HL-60/S4 treated with retinoic acid at 250 ng/mL for 4 days and 3 days (cell line): ENCODE results near the gene SSNA1.

Experiments
- in situ Hi-C: fragments of 300-500 bp; cut with MboI; formaldehyde crosslinking; loops from 2 replicates; pipeline ENCODE4 v1.7.0; 2022; ENCODE audit warnings: low sequenced_read_pairs

SSNA1 gene

GRCh38 chr9:137198902-137199283 is 10.4 kb downstream of the SSNA1 start:
- in situ Hi-C loops: no loop called here

GRCh38 chr9:137199411-137200121 is 11.1 kb downstream of the SSNA1 start:
- in situ Hi-C loops: no loop called here

GRCh38 chr9:137200311-137201204 is 12.1 kb downstream of the SSNA1 start, which contains the start of gene TPRN:
TSS of gene TPRN (minus strand) at chr9:137200741. CDS start at chr9:137200711, 30 bp downstream.
- in situ Hi-C loops: no loop called here

- in situ Hi-C loops: no loop called here
Measured at GRCh38 chr9:137201205-137201868, 12.9 kb downstream of the SSNA1 start.

- in situ Hi-C loops: no loop called here
Measured at GRCh38 chr9:137202966-137203365, 14.5 kb downstream of the SSNA1 start.

- in situ Hi-C loops: no loop called here
Measured at GRCh38 chr9:137204731-137205125, 16.3 kb downstream of the SSNA1 start.

- in situ Hi-C loops: no loop called here
Measured at GRCh38 chr9:137205126-137206069, 16.9 kb downstream of the SSNA1 start, which contains the start of the genes NDOR1 and TMEM203. TSS of gene NDOR1 (plus strand) at chr9:137205700. CDS start at chr9:137205778, 78 bp downstream. TSS of gene TMEM203 (minus strand) at chr9:137205648. CDS start at chr9:137205414, 234 bp downstream.

GRCh38 chr9:137206602-137207001 is 18.1 kb downstream of the SSNA1 start:
- in situ Hi-C loops: no loop called here

- in situ Hi-C loops: no loop called here
Measured at GRCh38 chr9:137211532-137211931, 23.1 kb downstream of the SSNA1 start.

GRCh38 chr9:137212520-137212919 is 24.0 kb downstream of the SSNA1 start:
- in situ Hi-C loops: no loop called here

GRCh38 chr9:137213160-137214060 is 24.9 kb downstream of the SSNA1 start:
- in situ Hi-C loops: no loop called here

- in situ Hi-C loops: no loop called here
Measured at GRCh38 chr9:137214620-137215019, 26.1 kb downstream of the SSNA1 start.

GRCh38 chr9:137215196-137215986 is 26.9 kb downstream of the SSNA1 start:
- in situ Hi-C loops: no loop called here

- in situ Hi-C loops: no loop called here
Measured at GRCh38 chr9:137216188-137216965, 27.9 kb downstream of the SSNA1 start.

GRCh38 chr9:137217276-137218211 is 29.1 kb downstream of the SSNA1 start:
- in situ Hi-C loops: no loop called here

- in situ Hi-C loops: no loop called here
Measured at GRCh38 chr9:137218212-137218753, 29.8 kb downstream of the SSNA1 start.
